ENCODE results near the gene UBE2E2.

The UBE2E2 gene

GRCh38 chr3:23527326-23527725 lies 324.2 kb downstream of the UBE2E2 start:
- DNase-seq (ENCODE audit: low spot score): no peak
- WGBS, 2 donors (ENCODE audit: extremely low coverage in 2 of 2, insufficient read length in 2 of 2, insufficient replicate concordance in 1 of 2): no CpG with 5 or more reads among the region's 2 CpGs
- H3K14ac ChIP-seq (ENCODE audit: low read length): no peak overlapping the region
- H3K4me3 ChIP-seq (ENCODE audit: low read length in 2 of 2): no peak overlapping the region
- no peak overlapping the region for H3K4ac ChIP-seq (ENCODE audit: low read length)
- no peak overlapping the region for H2BK120ac ChIP-seq (ENCODE audit: low read depth, low read length)
- H2BK12ac ChIP-seq (ENCODE audit: low read length): no peak overlapping the region
- H3K9me3 ChIP-seq (replicated peaks in 1 of 2; ENCODE audit: control insufficient read depth in 2 of 2, insufficient read depth in 1 of 2, low read depth in 1 of 2, low read length in 2 of 2): no peaks in the 10 kb centered on the region
- no peaks in the 10 kb centered on the region for H3K27me3 ChIP-seq (ENCODE audit: control insufficient read depth in 3 of 3, insufficient read depth in 3 of 3, low read depth in 1 of 3, low read length in 3 of 3)
- H3K27ac ChIP-seq (replicated peaks; ENCODE audit: low read length): no peak overlapping the region
- H3K36me3 ChIP-seq (replicated peaks in 1 of 2; ENCODE audit: control insufficient read depth in 2 of 2, insufficient read depth in 2 of 2, low read length in 2 of 2): no peaks in the 10 kb centered on the region
- H4K91ac ChIP-seq (ENCODE audit: low read depth, low read length, poor library complexity): no peak overlapping the region
- H2BK15ac ChIP-seq (ENCODE audit: low read length): no peak overlapping the region
- no peak overlapping the region for H3K4me2 ChIP-seq (ENCODE audit: insufficient read depth, low read length, poor library complexity, severe bottlenecking)
- H2BK5ac ChIP-seq (ENCODE audit: low read length): no peak overlapping the region
- H3K9ac ChIP-seq (ENCODE audit: low read depth, low read length, poor library complexity): no peak overlapping the region
- no peak overlapping the region for H4K8ac ChIP-seq (ENCODE audit: low read depth, low read length)
- H3K23ac ChIP-seq (ENCODE audit: low read depth, low read length, poor library complexity): no peak overlapping the region
- H3K4me1 ChIP-seq (ENCODE audit: control insufficient read depth in 2 of 2, insufficient read depth in 1 of 2, low read depth in 1 of 2, low read length in 2 of 2): peaks cover 0 to 10% of the 10 kb centered on the region in 2 donors
- no peak overlapping the region for H3K18ac ChIP-seq (ENCODE audit: low read length)
- H2AFZ ChIP-seq (ENCODE audit: low read length): no peak overlapping the region
- no peaks in the 10 kb centered on the region for H3K79me1 ChIP-seq (ENCODE audit: low read depth, low read length)
- no peak overlapping the region for H2AK5ac ChIP-seq (ENCODE audit: low read depth, low read length)

DNA sequence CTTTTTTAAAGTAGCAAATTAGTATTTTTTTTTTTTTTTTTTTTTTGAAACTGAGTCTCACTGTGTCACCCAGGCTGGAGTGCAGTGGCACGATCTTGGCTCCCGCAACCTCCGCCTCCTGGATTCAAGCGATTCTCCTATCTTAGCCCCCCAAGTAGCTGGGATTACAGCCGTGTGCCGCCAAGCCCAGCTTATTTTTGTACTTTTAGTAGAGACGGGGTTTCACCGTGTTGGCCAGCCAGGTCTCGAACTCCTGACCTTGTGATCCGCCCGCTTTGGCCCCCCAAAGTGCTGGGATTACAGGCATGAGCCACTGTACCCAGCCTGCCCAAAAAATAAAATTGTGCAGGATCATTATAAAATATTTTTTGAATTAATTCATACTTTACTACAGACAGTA lies 330.5 kb downstream of the UBE2E2 start:
- H3K4me1 ChIP-seq (ENCODE audit: control insufficient read depth in 2 of 2, insufficient read depth in 1 of 2, low read depth in 1 of 2, low read length in 2 of 2): peaks cover 4 to 16% of the 10 kb centered on the region in 2 donors
- no peak overlapping the region for H3K18ac ChIP-seq (ENCODE audit: low read length)
- H2AK5ac ChIP-seq (ENCODE audit: low read depth, low read length): no peak overlapping the region
- H4K8ac ChIP-seq (ENCODE audit: low read depth, low read length): no peak overlapping the region
- H3K4me3 ChIP-seq (ENCODE audit: low read length in 2 of 2): no peak overlapping the region
- H2BK120ac ChIP-seq (ENCODE audit: low read depth, low read length): no peak overlapping the region
- no peak overlapping the region for H4K91ac ChIP-seq (ENCODE audit: low read depth, low read length, poor library complexity)
- no peaks in the 10 kb centered on the region for H3K79me1 ChIP-seq (ENCODE audit: low read depth, low read length)
- no peak overlapping the region for H2BK15ac ChIP-seq (ENCODE audit: low read length)
- H3K27ac ChIP-seq (replicated peaks; ENCODE audit: low read length): no peak overlapping the region
- H3K23ac ChIP-seq (ENCODE audit: low read depth, low read length, poor library complexity): no peak overlapping the region
- H3K14ac ChIP-seq (ENCODE audit: low read length): no peak overlapping the region
- no peak overlapping the region for H2BK12ac ChIP-seq (ENCODE audit: low read length)
- H2BK5ac ChIP-seq (ENCODE audit: low read length): no peak overlapping the region
- no peaks in the 10 kb centered on the region for H3K36me3 ChIP-seq (replicated peaks in 1 of 2; ENCODE audit: control insufficient read depth in 2 of 2, insufficient read depth in 2 of 2, low read length in 2 of 2)
- no peak overlapping the region for H3K4ac ChIP-seq (ENCODE audit: low read length)
- H3K9me3 ChIP-seq (replicated peaks in 1 of 2; ENCODE audit: control insufficient read depth in 2 of 2, insufficient read depth in 1 of 2, low read depth in 1 of 2, low read length in 2 of 2): no peaks in the 10 kb centered on the region
- no peak overlapping the region for H3K4me2 ChIP-seq (ENCODE audit: insufficient read depth, low read length, poor library complexity, severe bottlenecking)
- H2AFZ ChIP-seq (ENCODE audit: low read length): no peak overlapping the region
- DNase-seq (ENCODE audit: low spot score): no peak
- no CpG with 5 or more reads among the region's 11 CpGs for WGBS, 2 donors (ENCODE audit: extremely low coverage in 2 of 2, insufficient read length in 2 of 2, insufficient replicate concordance in 1 of 2)
- no peak overlapping the region for H3K9ac ChIP-seq (ENCODE audit: low read depth, low read length, poor library complexity)
- H3K27me3 ChIP-seq (ENCODE audit: control insufficient read depth in 3 of 3, insufficient read depth in 3 of 3, low read depth in 1 of 3, low read length in 3 of 3): no peaks in the 10 kb centered on the region

- H2AK5ac ChIP-seq (ENCODE audit: low read depth, low read length): no peak overlapping the region
- no peak overlapping the region for H4K8ac ChIP-seq (ENCODE audit: low read depth, low read length)
- no peak overlapping the region for H2BK15ac ChIP-seq (ENCODE audit: low read length)
- no peak overlapping the region for H2BK12ac ChIP-seq (ENCODE audit: low read length)
- H4K91ac ChIP-seq (ENCODE audit: low read depth, low read length, poor library complexity): no peak overlapping the region
- H3K9ac ChIP-seq (ENCODE audit: low read depth, low read length, poor library complexity): no peak overlapping the region
- no peaks in the 10 kb centered on the region for H3K36me3 ChIP-seq (replicated peaks in 1 of 2; ENCODE audit: control insufficient read depth in 2 of 2, insufficient read depth in 2 of 2, low read length in 2 of 2)
- H3K18ac ChIP-seq (ENCODE audit: low read length): no peak overlapping the region
- peaks cover 4 to 16% of the 10 kb centered on the region in 2 donors for H3K4me1 ChIP-seq (ENCODE audit: control insufficient read depth in 2 of 2, insufficient read depth in 1 of 2, low read depth in 1 of 2, low read length in 2 of 2)
- H2BK5ac ChIP-seq (ENCODE audit: low read length): no peak overlapping the region
- no peaks in the 10 kb centered on the region for H3K27me3 ChIP-seq (ENCODE audit: control insufficient read depth in 3 of 3, insufficient read depth in 3 of 3, low read depth in 1 of 3, low read length in 3 of 3)
- H3K79me1 ChIP-seq (ENCODE audit: low read depth, low read length): no peaks in the 10 kb centered on the region
- no peaks in the 10 kb centered on the region for H3K9me3 ChIP-seq (replicated peaks in 1 of 2; ENCODE audit: control insufficient read depth in 2 of 2, insufficient read depth in 1 of 2, low read depth in 1 of 2, low read length in 2 of 2)
- DNase-seq (ENCODE audit: low spot score): no peak
- no peak overlapping the region for H3K4ac ChIP-seq (ENCODE audit: low read length)
- no peak overlapping the region for H3K23ac ChIP-seq (ENCODE audit: low read depth, low read length, poor library complexity)
- no peak overlapping the region for H3K4me2 ChIP-seq (ENCODE audit: insufficient read depth, low read length, poor library complexity, severe bottlenecking)
- H3K14ac ChIP-seq (ENCODE audit: low read length): no peak overlapping the region
- no peak overlapping the region for H3K27ac ChIP-seq (replicated peaks; ENCODE audit: low read length)
- no CpG with 5 or more reads among the region's 2 CpGs for WGBS, 2 donors (ENCODE audit: extremely low coverage in 2 of 2, insufficient read length in 2 of 2, insufficient replicate concordance in 1 of 2)
- no peak overlapping the region for H2BK120ac ChIP-seq (ENCODE audit: low read depth, low read length)
- no peak overlapping the region for H3K4me3 ChIP-seq (ENCODE audit: low read length in 2 of 2)
- no peak overlapping the region for H2AFZ ChIP-seq (ENCODE audit: low read length)
Observed at GRCh38 chr3:23533996-23534395, 330.9 kb downstream of the UBE2E2 start.

DNA sequence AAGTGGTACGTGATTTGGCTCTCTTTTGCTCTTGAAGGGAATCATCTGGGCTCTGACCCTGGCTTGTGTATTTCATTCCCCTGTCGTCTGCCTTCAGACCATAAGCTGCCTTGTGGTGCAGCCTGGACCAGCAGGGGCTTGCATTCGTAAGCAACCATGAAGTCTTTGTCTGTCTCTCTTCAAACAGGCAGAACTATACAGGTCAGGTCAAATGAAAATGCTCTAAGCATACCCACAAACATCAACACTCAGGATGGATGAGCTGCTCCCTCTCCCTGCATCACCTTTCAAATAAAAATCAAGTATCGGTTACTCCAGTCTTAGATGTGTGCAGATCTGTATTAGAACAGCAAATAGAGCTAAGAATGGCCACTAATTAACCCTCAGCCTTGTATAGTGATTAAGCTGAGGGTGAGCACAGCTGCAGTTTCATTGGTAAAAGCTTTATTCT lies 334.0 kb downstream of the UBE2E2 start:
- H3K9ac ChIP-seq (ENCODE audit: low read depth, low read length, poor library complexity): no peak overlapping the region
- no peaks in the 10 kb centered on the region for H3K36me3 ChIP-seq (replicated peaks in 1 of 2; ENCODE audit: control insufficient read depth in 2 of 2, insufficient read depth in 2 of 2, low read length in 2 of 2)
- peaks cover 6 to 16% of the 10 kb centered on the region in 2 donors for H3K4me1 ChIP-seq (ENCODE audit: control insufficient read depth in 2 of 2, insufficient read depth in 1 of 2, low read depth in 1 of 2, low read length in 2 of 2)
- no peak overlapping the region for H2BK15ac ChIP-seq (ENCODE audit: low read length)
- peak overlapping the region; percentile 71 for H3K27ac ChIP-seq (replicated peaks; ENCODE audit: low read length)
- H3K79me1 ChIP-seq (ENCODE audit: low read depth, low read length): no peaks in the 10 kb centered on the region
- no peak overlapping the region for H3K18ac ChIP-seq (ENCODE audit: low read length)
- H4K8ac ChIP-seq (ENCODE audit: low read depth, low read length): no peak overlapping the region
- no peak overlapping the region for H2BK5ac ChIP-seq (ENCODE audit: low read length)
- no peak overlapping the region for H3K4me3 ChIP-seq (ENCODE audit: low read length in 2 of 2)
- DNase-seq (ENCODE audit: low spot score): peak; percentile 69
- H2AK5ac ChIP-seq (ENCODE audit: low read depth, low read length): no peak overlapping the region
- no peak overlapping the region for H2BK120ac ChIP-seq (ENCODE audit: low read depth, low read length)
- no peak overlapping the region for H3K14ac ChIP-seq (ENCODE audit: low read length)
- H2BK12ac ChIP-seq (ENCODE audit: low read length): no peak overlapping the region
- H4K91ac ChIP-seq (ENCODE audit: low read depth, low read length, poor library complexity): no peak overlapping the region
- H3K9me3 ChIP-seq (replicated peaks in 1 of 2; ENCODE audit: control insufficient read depth in 2 of 2, insufficient read depth in 1 of 2, low read depth in 1 of 2, low read length in 2 of 2): no peaks in the 10 kb centered on the region
- no peak overlapping the region for H3K4ac ChIP-seq (ENCODE audit: low read length)
- H3K23ac ChIP-seq (ENCODE audit: low read depth, low read length, poor library complexity): no peak overlapping the region
- H3K27me3 ChIP-seq (ENCODE audit: control insufficient read depth in 3 of 3, insufficient read depth in 3 of 3, low read depth in 1 of 3, low read length in 3 of 3): no peaks in the 10 kb centered on the region
- WGBS, 2 donors (ENCODE audit: extremely low coverage in 2 of 2, insufficient read length in 2 of 2, insufficient replicate concordance in 1 of 2): no CpG with 5 or more reads among the region's 4 CpGs
- no peak overlapping the region for H3K4me2 ChIP-seq (ENCODE audit: insufficient read depth, low read length, poor library complexity, severe bottlenecking)
- peak overlapping the region; percentile 7 for H2AFZ ChIP-seq (ENCODE audit: low read length)
